RWPE2 (cell line): Measurements from ENCODE around the gene CLCN6.

Source experiments
- ATAC-seq: fragments of 200-7000 bp; cut with Tn5 transposase; 3 replicates; pipeline ENCODE4 v1.9.1; 2021; ENCODE audit warnings: low read depth
- DNase-seq: peaks from one replicate; pipeline ENCODE4 v3.0.0-alpha.2; 2020; ENCODE audit warnings: low spot score
- H3K27ac ChIP-seq: fragments of 450-650 bp; 2 replicates; pipeline ENCODE4 v1.5.1; 2017; ENCODE audit warnings: mild to moderate bottlenecking; ENCODE audit not compliant: poor library complexity, severe bottlenecking
- H3K27me3 ChIP-seq: fragments of 250-450 bp; sonication (Bioruptor Pico); 2 replicates; pipeline ENCODE4 v1.5.1; 2021; ENCODE audit warnings: mild to moderate bottlenecking, moderate library complexity; ENCODE audit not compliant: insufficient read depth, poor library complexity, severe bottlenecking
- H3K36me3 ChIP-seq: fragments of 250-450 bp; sonication (Bioruptor Pico); 2 replicates; pipeline ENCODE4 v1.5.1; 2020; ENCODE audit warnings: low read depth, mild to moderate bottlenecking, moderate library complexity
- H3K4me1 ChIP-seq: fragments of 250-450 bp; sonication (Bioruptor Pico); 2 replicates; pipeline ENCODE4 v1.5.1; 2021; ENCODE audit warnings: mild to moderate bottlenecking, moderate library complexity; ENCODE audit not compliant: insufficient read depth, poor library complexity, severe bottlenecking
- H3K4me3 ChIP-seq: fragments of 250-450 bp; sonication (Bioruptor Pico); 2 replicates; pipeline ENCODE4 v1.5.1; 2021; ENCODE audit warnings: mild to moderate bottlenecking, moderate library complexity; ENCODE audit not compliant: severe bottlenecking
- H3K9me3 ChIP-seq: fragments of 250-450 bp; sonication (Bioruptor Pico); 2 replicates; pipeline ENCODE4 v1.5.1; 2021; ENCODE audit warnings: mild to moderate bottlenecking, moderate library complexity; ENCODE audit not compliant: severe bottlenecking
- TF ChIP-seq, protein P1 (sequence below): fragments of 450-650 bp; IDR thresholded peaks from one replicate; pipeline ENCODE4 v1.5.1; 2017; ENCODE audit warnings: mild to moderate bottlenecking, moderate library complexity; ENCODE audit not compliant: poor library complexity, severe bottlenecking

The CLCN6 gene, protein sequence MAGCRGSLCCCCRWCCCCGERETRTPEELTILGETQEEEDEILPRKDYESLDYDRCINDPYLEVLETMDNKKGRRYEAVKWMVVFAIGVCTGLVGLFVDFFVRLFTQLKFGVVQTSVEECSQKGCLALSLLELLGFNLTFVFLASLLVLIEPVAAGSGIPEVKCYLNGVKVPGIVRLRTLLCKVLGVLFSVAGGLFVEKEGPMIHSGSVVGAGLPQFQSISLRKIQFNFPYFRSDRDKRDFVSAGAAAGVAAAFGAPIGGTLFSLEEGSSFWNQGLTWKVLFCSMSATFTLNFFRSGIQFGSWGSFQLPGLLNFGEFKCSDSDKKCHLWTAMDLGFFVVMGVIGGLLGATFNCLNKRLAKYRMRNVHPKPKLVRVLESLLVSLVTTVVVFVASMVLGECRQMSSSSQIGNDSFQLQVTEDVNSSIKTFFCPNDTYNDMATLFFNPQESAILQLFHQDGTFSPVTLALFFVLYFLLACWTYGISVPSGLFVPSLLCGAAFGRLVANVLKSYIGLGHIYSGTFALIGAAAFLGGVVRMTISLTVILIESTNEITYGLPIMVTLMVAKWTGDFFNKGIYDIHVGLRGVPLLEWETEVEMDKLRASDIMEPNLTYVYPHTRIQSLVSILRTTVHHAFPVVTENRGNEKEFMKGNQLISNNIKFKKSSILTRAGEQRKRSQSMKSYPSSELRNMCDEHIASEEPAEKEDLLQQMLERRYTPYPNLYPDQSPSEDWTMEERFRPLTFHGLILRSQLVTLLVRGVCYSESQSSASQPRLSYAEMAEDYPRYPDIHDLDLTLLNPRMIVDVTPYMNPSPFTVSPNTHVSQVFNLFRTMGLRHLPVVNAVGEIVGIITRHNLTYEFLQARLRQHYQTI

DNA sequence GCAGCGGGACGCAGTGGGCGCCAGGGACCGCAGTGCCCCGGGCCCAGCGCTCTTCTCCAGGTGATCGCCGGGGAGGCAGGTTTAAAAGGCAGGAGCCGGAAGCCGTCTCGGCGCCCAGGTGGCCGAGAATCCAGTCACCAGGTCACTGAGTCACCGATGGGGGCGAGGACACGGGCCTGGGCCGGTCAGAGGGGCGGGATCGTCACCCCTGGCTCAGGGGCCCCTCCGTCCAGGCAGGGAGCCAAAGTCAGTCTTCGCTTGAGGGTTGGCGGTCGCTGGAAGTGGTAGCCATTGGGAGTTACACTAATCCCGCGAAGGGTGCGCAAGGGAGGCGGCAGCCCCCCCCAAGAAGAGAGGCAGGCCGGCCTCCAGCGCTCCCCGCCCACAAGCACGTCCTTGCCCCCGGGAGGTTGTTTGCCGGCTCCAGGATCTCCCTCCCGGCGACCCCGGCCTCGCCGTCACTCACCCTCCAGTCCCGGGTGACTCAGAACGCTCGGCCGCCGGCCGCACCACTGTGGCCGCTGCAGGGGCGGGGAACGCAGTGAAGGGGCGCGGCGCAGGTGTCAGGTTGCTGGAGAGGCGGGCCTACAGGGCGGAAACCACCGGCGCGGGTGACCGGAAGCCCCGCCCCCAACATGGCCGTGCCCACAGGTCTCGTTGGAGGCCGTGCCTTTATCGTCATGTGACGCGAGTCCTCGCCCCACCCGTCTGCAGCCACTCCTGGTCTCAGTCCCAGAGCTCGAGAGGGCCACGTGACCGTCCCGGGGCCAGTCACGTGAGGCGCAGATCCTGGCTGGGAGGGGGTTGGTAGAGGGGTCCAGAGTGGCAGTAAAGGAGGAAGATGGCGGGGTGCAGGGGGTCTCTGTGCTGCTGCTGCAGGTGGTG lies at the start of gene CLCN6, which contains the start of gene MTHFR:
Gene CLCN6 (plus strand): TSS at position 770 of the 885 bp plus-strand sequence. CDS start 72 bp downstream, at position 842.
Gene MTHFR (minus strand): TSS at position 543 of the 885 bp plus-strand sequence. CDS start 2,848 bp downstream, outside the sequence.
- Histone ChIP-seq H3K27me3 (no peaks in the 10 kb centered on the region), H3K4me3 (peak within 1 kb of the TSS; percentile 83), H3K27ac (peak within 1 kb of the TSS; percentile 94), H3K9me3 (no peaks in the 10 kb centered on the region), H3K4me1 (peaks cover 17% of the 10 kb centered on the region), H3K36me3 (peaks cover 44% of the 10 kb centered on the region)
- TF ChIP-seq, protein P1, sequence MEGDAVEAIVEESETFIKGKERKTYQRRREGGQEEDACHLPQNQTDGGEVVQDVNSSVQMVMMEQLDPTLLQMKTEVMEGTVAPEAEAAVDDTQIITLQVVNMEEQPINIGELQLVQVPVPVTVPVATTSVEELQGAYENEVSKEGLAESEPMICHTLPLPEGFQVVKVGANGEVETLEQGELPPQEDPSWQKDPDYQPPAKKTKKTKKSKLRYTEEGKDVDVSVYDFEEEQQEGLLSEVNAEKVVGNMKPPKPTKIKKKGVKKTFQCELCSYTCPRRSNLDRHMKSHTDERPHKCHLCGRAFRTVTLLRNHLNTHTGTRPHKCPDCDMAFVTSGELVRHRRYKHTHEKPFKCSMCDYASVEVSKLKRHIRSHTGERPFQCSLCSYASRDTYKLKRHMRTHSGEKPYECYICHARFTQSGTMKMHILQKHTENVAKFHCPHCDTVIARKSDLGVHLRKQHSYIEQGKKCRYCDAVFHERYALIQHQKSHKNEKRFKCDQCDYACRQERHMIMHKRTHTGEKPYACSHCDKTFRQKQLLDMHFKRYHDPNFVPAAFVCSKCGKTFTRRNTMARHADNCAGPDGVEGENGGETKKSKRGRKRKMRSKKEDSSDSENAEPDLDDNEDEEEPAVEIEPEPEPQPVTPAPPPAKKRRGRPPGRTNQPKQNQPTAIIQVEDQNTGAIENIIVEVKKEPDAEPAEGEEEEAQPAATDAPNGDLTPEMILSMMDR = no peak
- ATAC-seq = peak; percentile 78
- peak; percentile 99 for DNase-seq

DNA sequence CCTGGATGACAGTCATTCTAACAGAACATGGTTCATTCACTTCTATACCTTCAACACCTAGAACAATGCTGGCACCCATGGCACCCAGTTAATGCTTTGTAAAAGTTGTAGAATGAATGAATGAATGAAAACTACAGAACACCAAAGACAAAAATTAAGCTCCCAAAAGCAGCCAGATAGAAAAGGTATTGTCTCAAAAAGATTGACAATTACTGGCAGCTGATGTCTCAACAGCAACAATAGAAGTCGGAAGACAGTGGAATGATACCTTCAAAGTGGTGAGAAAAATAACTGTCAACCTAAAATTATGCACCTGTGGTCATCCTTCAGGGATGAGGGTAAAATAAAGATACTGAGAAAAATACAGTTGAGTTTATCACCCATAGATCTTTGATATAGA lies 48.9 kb upstream of the CLCN6 start:
- Histone ChIP-seq H3K27me3 (no peaks in the 10 kb centered on the region), H3K4me1 (no peaks in the 10 kb centered on the region), H3K4me3 (no peak overlapping the region), H3K9me3 (no peaks in the 10 kb centered on the region), H3K27ac (no peak overlapping the region), H3K36me3 (no peaks in the 10 kb centered on the region)
- TF ChIP-seq, protein P1 = no peak
- DNase-seq = no peak
- ATAC-seq = no peak

DNA sequence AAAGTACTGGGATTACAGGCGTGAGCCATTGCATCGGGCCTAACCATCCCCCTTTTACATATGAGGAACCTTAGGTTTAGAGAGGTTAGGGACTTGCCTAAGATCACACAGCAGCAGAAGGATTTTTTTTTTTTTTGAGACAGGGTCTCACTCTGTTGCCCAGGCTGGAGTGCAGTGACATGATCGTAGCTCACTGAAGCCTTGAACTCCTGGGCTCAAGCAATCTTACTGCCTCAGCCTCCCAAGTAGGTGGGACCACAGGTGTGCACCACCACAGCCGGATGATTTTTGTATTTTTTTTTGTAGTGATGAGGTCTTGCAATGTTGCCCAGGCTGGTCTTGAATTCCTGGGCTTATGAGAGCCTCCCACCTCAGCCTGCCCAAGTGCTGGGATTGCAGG lies 46.2 kb upstream of the CLCN6 start:
- Histone ChIP-seq H3K9me3 (no peaks in the 10 kb centered on the region), H3K4me3 (no peak overlapping the region), H3K27me3 (no peaks in the 10 kb centered on the region), H3K36me3 (no peaks in the 10 kb centered on the region), H3K4me1 (no peaks in the 10 kb centered on the region), H3K27ac (no peak overlapping the region)
- DNase-seq = no peak
- TF ChIP-seq, protein P1 = no peak
- no peak for ATAC-seq

GRCh38 chr1:11761285-11761684 lies 44.7 kb upstream of the CLCN6 start:
- DNase-seq (no peak), ATAC-seq (no peak)
- Histone ChIP-seq H3K9me3 (no peaks in the 10 kb centered on the region), H3K4me3 (no peak overlapping the region), H3K27ac (no peak overlapping the region), H3K27me3 (no peaks in the 10 kb centered on the region), H3K4me1 (no peaks in the 10 kb centered on the region), H3K36me3 (no peaks in the 10 kb centered on the region)
- TF ChIP-seq, protein P1 = no peak
